HepG2 (cell line): ENCODE results near the gene MYO1E. TPM values are rescaled to one million over a fixed set of nuclear protein-coding genes. Genes with fewer than 3 reads are reported as not detected.

Experiments used
- ATAC-seq: fragments of 200-7000 bp; cut with Tn5 transposase; 3 replicates; pipeline ENCODE4 v1.9.1; 2020; ENCODE audit warnings: mild to moderate bottlenecking, moderate library complexity
- BruUV-seq: library from RNA; stranded (reverse); fragments of 400-500 nt; replicated peaks from 2 replicates; lab custom pipeline; 2021; lab: Mats Ljungman, UMichigan
- CTCF ChIA-PET: fragments of 300-600 bp; formaldehyde crosslinking; extraction: SDS; loops from one replicate; lab custom pipeline; 2021; ENCODE audit warnings: low total read pairs, inconsistent platforms, low intra/inter-chr PET ratio; lab: Yijun Ruan, JAX
- POLR2A ChIA-PET: fragments of 350-600 bp; sonication (Branson Sonifier 250); formaldehyde crosslinking; loops from one replicate; lab custom pipeline; 2020; ENCODE audit warnings: antibody characterized with exemption, inconsistent platforms; lab: Yijun Ruan, JAX
- DNase-seq: peaks from one replicate; pipeline ENCODE4 v3.0.0-alpha.2; 2015; ENCODE audit warnings: low spot score
- FAIRE-seq: peaks from 3 replicates; lab custom pipeline; 2011; peaks lifted over from hg19 to GRCh38; lab: Jason Lieb, UNC
- H2AFZ ChIP-seq: one replicate; pipeline ENCODE4 v1.6.1; 2011; ENCODE audit warnings: low read length, inconsistent platforms
- H3K27ac ChIP-seq: fragments of 300-600 bp; 3 replicates; pipeline ENCODE4 v1.8.0; 2011; ENCODE audit warnings: mixed run types, mild to moderate bottlenecking, mixed read lengths, low read length, inconsistent platforms; ENCODE audit not compliant: insufficient read depth; ENCODE audit errors: extremely low read length
- H3K27me3 ChIP-seq, 2 experiments: fragments of 200-600 bp in 1 of 2; 2 replicates in 1 of 2; 3 replicates in 1 of 2; pipeline versions ENCODE4 v1.6.0 to v1.8.0; 2011; ENCODE audit warnings: low read length in 2 of 2, mild to moderate bottlenecking in 2 of 2, moderate library complexity in 2 of 2, inconsistent platforms in 1 of 2; ENCODE audit not compliant: insufficient read depth in 2 of 2, control insufficient read depth in 1 of 2
- H3K36me3 ChIP-seq, 2 experiments: fragments of 200-600 bp in 1 of 2; replicated peaks in 1 of 2; 2 replicates in 1 of 2; 3 replicates in 1 of 2; pipeline versions ENCODE4 v1.5.1 to v1.8.0; 2011; ENCODE audit warnings: low read length in 2 of 2, inconsistent platforms in 1 of 2; ENCODE audit not compliant: insufficient read depth in 2 of 2, control insufficient read depth in 1 of 2
- H3K4me1 ChIP-seq: 2 replicates; pipeline ENCODE4 v1.5.1; 2012; ENCODE audit warnings: low read length, inconsistent platforms; ENCODE audit not compliant: insufficient read depth
- H3K4me2 ChIP-seq: 2 replicates; pipeline ENCODE4 v1.6.0; 2011; ENCODE audit warnings: low read depth, low read length, inconsistent platforms
- H3K4me3 ChIP-seq, 3 experiments: fragments of 200-600 bp in 1 of 3; sonication (generic), shearing (Covaris generic) in 1 of 3; replicated peaks in 1 of 3; 2 replicates each; pipeline ENCODE4 v1.5.1; 2011 to 2016; ENCODE audit warnings: low read length in 3 of 3, inconsistent platforms in 2 of 3, low read depth in 2 of 3, mild to moderate bottlenecking in 2 of 3, control low read depth in 1 of 3, mixed read lengths in 1 of 3; ENCODE audit not compliant: insufficient read depth in 1 of 3
- H3K79me2 ChIP-seq: one replicate; pipeline ENCODE4 v1.6.1; 2011; ENCODE audit warnings: low read length, inconsistent platforms; ENCODE audit not compliant: insufficient read depth
- H3K9ac ChIP-seq: 2 replicates; pipeline ENCODE4 v1.6.0; 2011; ENCODE audit warnings: mild to moderate bottlenecking, low read depth, low read length, inconsistent platforms; ENCODE audit not compliant: insufficient read depth
- H3K9me3 ChIP-seq: 2 replicates; pipeline ENCODE4 v1.5.1; 2012; ENCODE audit warnings: mild to moderate bottlenecking, low read length
- H4K20me1 ChIP-seq: 2 replicates; pipeline ENCODE4 v1.6.0; 2011; ENCODE audit warnings: inconsistent platforms, mild to moderate bottlenecking, low read length, moderate library complexity; ENCODE audit not compliant: insufficient read depth
- ATF2 ChIP-seq: sonication (generic); formaldehyde crosslinking; IDR thresholded peaks from 2 replicates; pipeline ENCODE4 v1.4.0; 2020; ENCODE audit warnings: missing genetic modification reagents
- ATF7 ChIP-seq, 2 experiments: fragments of 450-650 bp in 1 of 2; sonication (generic) in 1 of 2; formaldehyde crosslinking in 1 of 2; IDR thresholded peaks; 2 replicates each; pipeline versions ENCODE4 v1.4.0 to v1.6.1; 2016 to 2020; ENCODE audit warnings: antibody characterized with exemption in 1 of 2, mild to moderate bottlenecking in 1 of 2, missing genetic modification reagents in 1 of 2
- CSRNP2 ChIP-seq: sonication (generic); formaldehyde crosslinking; conservative IDR thresholded peaks from 2 replicates; pipeline ENCODE4 v1.8.0; 2022; ENCODE audit warnings: low read depth, missing genetic modification reagents
- ELF1 ChIP-seq: sonication (generic); formaldehyde crosslinking; IDR thresholded peaks from 2 replicates; pipeline ENCODE4 v1.4.0; 2020; ENCODE audit warnings: missing genetic modification reagents
- HDAC1 ChIP-seq: sonication (generic); formaldehyde crosslinking; IDR thresholded peaks from 2 replicates; pipeline ENCODE4 v1.5.1; 2020; ENCODE audit warnings: mild to moderate bottlenecking, missing genetic modification reagents
- HMGXB3 ChIP-seq: sonication (generic); formaldehyde crosslinking; IDR thresholded peaks from 2 replicates; pipeline ENCODE4 v1.4.0; 2020; ENCODE audit warnings: missing genetic modification reagents, borderline replicate concordance
- JUN ChIP-seq: sonication (generic); formaldehyde crosslinking; IDR thresholded peaks from 2 replicates; pipeline ENCODE4 v1.4.0; 2020; ENCODE audit warnings: mild to moderate bottlenecking, missing genetic modification reagents
- SETDB1 ChIP-seq: sonication (generic); formaldehyde crosslinking; IDR thresholded peaks from 2 replicates; pipeline ENCODE4 v1.5.1; 2020; ENCODE audit warnings: missing genetic modification reagents, mild to moderate bottlenecking, borderline replicate concordance
- ZNF3 ChIP-seq: IDR thresholded peaks from 2 replicates; pipeline ENCODE4 v1.7.0; 2017; ENCODE audit warnings: inconsistent platforms
- ZNF616 ChIP-seq: sonication (generic); formaldehyde crosslinking; IDR thresholded peaks from 2 replicates; pipeline ENCODE4 v1.5.0; 2020; ENCODE audit warnings: low read depth, mild to moderate bottlenecking, missing genetic modification reagents
- ZNF788 ChIP-seq: sonication (generic); formaldehyde crosslinking; IDR thresholded peaks from 2 replicates; pipeline ENCODE4 v1.5.0; 2020; ENCODE audit warnings: mild to moderate bottlenecking, missing genetic modification reagents, borderline replicate concordance
- WGBS: methylation state at CpG from one replicate; pipeline ENCODE4 v1.1.6; 2017; ENCODE audit warnings: low lambda C conversion rate; 5-methylcytosine and 5-hydroxymethylcytosine counted together
- in situ Hi-C: cut with HindIII; loops from 2 replicates; pipeline ENCODE4 v1.10.0; 2017; ENCODE audit warnings: low pct_unique_long_range_greater_than_20kb; ENCODE audit not compliant: extremely low pct_ligation_motif_present
- intact Hi-C: fragments of 100-400 bp; cut with micrococcal nuclease; formaldehyde crosslinking; loops from one replicate; pipeline ENCODE4 v1.10.0; 2022; ENCODE audit not compliant: unreplicated experiment
- polyA plus RNA-seq, 8 experiments: library from polyadenylated mRNA; depleted of rRNA in 3 of 8; stranded (reverse) in 7 of 8; unstranded in 1 of 8; fragments of >200 nt; fragmentation: Illumina TruSeq in 4 of 8; extraction: Trizol in 4 of 8; gene quantifications; 2 replicates each; pipeline versions ENCODE4 v1.2.1 to v1.2.3, GENCODE V29; 2011 to 2016; ENCODE audit warnings: low read depth in 4 of 8, missing spikeins in 1 of 8, mixed read lengths in 1 of 8; ENCODE audit not compliant: insufficient read depth in 1 of 8
- total RNA-seq, 5 experiments: library from RNA; depleted of rRNA; stranded (reverse); fragments of >200 nt; fragmentation: Illumina TruSeq; extraction: Trizol; gene quantifications; 2 replicates each; pipeline ENCODE4 v1.2.3, GENCODE V29; 2016; ENCODE audit warnings: low read depth in 1 of 5
- TF ChIP-seq, protein P1 (sequence below): sonication (generic); formaldehyde crosslinking; IDR thresholded peaks from 2 replicates; pipeline ENCODE4 v1.4.0; 2020; ENCODE audit warnings: missing genetic modification reagents, borderline replicate concordance
- TF ChIP-seq, protein P2 (sequence below): sonication (generic); formaldehyde crosslinking; IDR thresholded peaks from 2 replicates; pipeline ENCODE4 v1.4.0; 2020; ENCODE audit warnings: missing genetic modification reagents, borderline replicate concordance

Gene MYO1E
- total and polyA plus RNA-seq, 2 of the 13 experiments (the other 11 are each of a cell fraction or from before 2014, with no cell fraction given): 15.7 to 25.1 TPM

DNA sequence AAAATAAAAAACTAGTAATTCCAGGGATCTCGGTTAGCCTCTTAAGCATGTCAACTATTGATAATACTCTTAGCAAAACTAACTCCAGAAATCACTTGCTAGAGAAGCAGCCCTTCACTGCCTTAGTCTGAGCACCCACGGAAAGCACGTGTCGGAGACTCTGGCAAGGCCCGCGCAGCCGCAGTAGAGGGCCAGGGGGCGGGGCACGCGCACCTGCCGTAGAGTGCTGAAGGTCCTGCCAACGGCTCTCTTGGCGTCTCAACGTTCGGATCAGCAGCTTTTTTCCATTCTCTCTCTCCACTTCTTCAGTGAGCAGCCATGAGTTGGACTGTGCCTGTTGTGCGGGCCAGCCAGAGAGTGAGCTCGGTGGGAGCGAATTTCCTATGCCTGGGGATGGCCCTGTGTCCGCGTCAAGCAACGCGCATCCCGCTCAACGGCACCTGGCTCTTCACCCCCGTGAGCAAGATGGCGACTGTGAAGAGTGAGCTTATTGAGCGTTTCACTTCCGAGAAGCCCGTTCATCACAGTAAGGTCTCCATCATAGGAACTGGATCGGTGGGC, 166.0 kb downstream of the MYO1E start, which contains the start of gene LDHAL6B:
Gene LDHAL6B, plus strand, starts transcription at position 221 of the 561 bp plus-strand sequence. Its CDS starts 98 bp downstream, at position 319.
- H3K9me3 ChIP-seq: no peaks in the 10 kb centered on the region
- H3K4me2 ChIP-seq: no peak within 1 kb of the TSS
- ChIA-PET CTCF (no interaction called here), POLR2A (no interaction called here)
- H3K27ac ChIP-seq: no peak within 1 kb of the TSS
- in situ Hi-C loops: no loop called here
- H2AFZ ChIP-seq: no peak within 1 kb of the TSS
- no peaks in the 10 kb centered on the region for H3K27me3 ChIP-seq
- H3K4me1 ChIP-seq: no peaks in the 10 kb centered on the region
- no peaks in the 10 kb centered on the region for H4K20me1 ChIP-seq
- intact Hi-C loops: no loop called here
- BruUV-seq: no TSS peak
- H3K79me2 ChIP-seq: no peaks in the 10 kb centered on the region
- H3K9ac ChIP-seq: no peak within 1 kb of the TSS
- peaks cover 15 to 57% of the 10 kb centered on the region in 2 experiments for H3K36me3 ChIP-seq
- DNase-seq (no peak), FAIRE-seq (no peak), ATAC-seq (no peak)
- WGBS: 96% methylated on average over 28 of the region's 30 CpGs
- H3K4me3 ChIP-seq: no peak within 1 kb of the TSS
- TF ChIP-seq CSRNP2 (CRISPR knock-in tag): no peak
- TF ChIP-seq, protein P1, sequence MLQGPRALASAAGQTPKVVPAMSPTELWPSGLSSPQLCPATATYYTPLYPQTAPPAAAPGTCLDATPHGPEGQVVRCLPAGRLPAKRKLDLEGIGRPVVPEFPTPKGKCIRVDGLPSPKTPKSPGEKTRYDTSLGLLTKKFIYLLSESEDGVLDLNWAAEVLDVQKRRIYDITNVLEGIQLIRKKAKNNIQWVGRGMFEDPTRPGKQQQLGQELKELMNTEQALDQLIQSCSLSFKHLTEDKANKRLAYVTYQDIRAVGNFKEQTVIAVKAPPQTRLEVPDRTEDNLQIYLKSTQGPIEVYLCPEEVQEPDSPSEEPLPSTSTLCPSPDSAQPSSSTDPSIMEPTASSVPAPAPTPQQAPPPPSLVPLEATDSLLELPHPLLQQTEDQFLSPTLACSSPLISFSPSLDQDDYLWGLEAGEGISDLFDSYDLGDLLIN (CRISPR knock-in tag): no peak
- no peak for TF ChIP-seq HMGXB3
- no peak for TF ChIP-seq ZNF3 (CRISPR knock-in tag)
- no peak for TF ChIP-seq HDAC1 (CRISPR knock-in tag)
- no peak for TF ChIP-seq ZNF788 (CRISPR knock-in tag)
- no peak for TF ChIP-seq ZNF616 (CRISPR knock-in tag)
- no peak for TF ChIP-seq ATF7 (IDR thresholded peaks at IDR 0.05)
- TF ChIP-seq ATF7 (CRISPR knock-in tag; IDR thresholded peaks at IDR 0.05): no peak
- TF ChIP-seq JUN: no peak
- TF ChIP-seq ELF1: no peak
- TF ChIP-seq, protein P2, sequence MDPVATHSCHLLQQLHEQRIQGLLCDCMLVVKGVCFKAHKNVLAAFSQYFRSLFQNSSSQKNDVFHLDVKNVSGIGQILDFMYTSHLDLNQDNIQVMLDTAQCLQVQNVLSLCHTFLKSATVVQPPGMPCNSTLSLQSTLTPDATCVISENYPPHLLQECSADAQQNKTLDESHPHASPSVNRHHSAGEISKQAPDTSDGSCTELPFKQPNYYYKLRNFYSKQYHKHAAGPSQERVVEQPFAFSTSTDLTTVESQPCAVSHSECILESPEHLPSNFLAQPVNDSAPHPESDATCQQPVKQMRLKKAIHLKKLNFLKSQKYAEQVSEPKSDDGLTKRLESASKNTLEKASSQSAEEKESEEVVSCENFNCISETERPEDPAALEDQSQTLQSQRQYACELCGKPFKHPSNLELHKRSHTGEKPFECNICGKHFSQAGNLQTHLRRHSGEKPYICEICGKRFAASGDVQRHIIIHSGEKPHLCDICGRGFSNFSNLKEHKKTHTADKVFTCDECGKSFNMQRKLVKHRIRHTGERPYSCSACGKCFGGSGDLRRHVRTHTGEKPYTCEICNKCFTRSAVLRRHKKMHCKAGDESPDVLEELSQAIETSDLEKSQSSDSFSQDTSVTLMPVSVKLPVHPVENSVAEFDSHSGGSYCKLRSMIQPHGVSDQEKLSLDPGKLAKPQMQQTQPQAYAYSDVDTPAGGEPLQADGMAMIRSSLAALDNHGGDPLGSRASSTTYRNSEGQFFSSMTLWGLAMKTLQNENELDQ (CRISPR knock-in tag): no peak
- no peak for TF ChIP-seq ATF2
- TF ChIP-seq SETDB1 (CRISPR knock-in tag): no peak
